Activated naive CD4-positive, alpha-beta T cell treated with anti-CD3 and anti-CD28 coated beads, Interleukin-2, amount 50 U/mL, for 72 hours (primary cell): ENCODE data around the gene EVI2B. TPM values are rescaled to one million over a fixed set of nuclear protein-coding genes. Genes with fewer than 3 reads are reported as not detected.

Source experiments
- ATAC-seq, 2 donors: fragments of 150-1000 bp; cut with Tn5 transposase; 2 replicates each; pipeline ENCODE4 v1.10.0; 2021; ENCODE audit warnings: mild to moderate bottlenecking in 2 of 2, moderate library complexity in 2 of 2
- DNase-seq, 2 donors: peaks; one replicate each; pipeline ENCODE4 v3.0.0; 2021 to 2022; ENCODE audit warnings: low spot score in 2 of 2
- H3K27ac Mint-ChIP-seq, 2 donors: one replicate each; pipeline ENCODE4 v1.8.0; 2022; ENCODE audit warnings: mild to moderate bottlenecking in 2 of 2, mixed read lengths in 2 of 2
- H3K36me3 Mint-ChIP-seq, 2 donors: one replicate each; pipeline ENCODE4 v1.8.0; 2022; ENCODE audit warnings: mixed read lengths in 2 of 2
- H3K9me3 Mint-ChIP-seq, 2 donors: one replicate each; pipeline ENCODE4 v1.8.0; 2022; ENCODE audit warnings: mixed read lengths in 2 of 2
- total RNA-seq, 2 donors: library from RNA; stranded (reverse); gene quantifications; one replicate each; pipeline ENCODE4 v1.2.3, GENCODE V29; 2022

EVI2B gene
- total RNA-seq, 2 donors from 2014 or later, result 7.4 to 16.1 TPM

DNA sequence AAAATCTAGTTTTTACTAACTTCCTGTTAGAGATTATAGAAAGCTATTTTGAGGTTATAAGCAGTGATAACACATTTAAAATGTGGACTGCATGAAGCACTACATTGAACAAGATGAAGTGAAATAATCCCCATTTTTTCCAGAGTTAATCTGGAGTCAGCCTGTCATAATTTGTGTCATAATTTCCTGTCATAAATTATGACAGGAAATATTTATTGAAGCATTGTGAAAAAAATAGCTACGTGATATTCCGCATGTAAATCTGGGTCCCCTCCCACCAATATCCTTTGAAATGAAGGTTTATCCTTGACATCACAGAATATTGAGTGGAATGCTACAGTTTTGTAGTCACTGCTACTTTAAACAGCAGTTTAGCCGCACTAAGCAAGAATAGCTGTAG is 56.9 kb downstream of the EVI2B start:
- H3K36me3 Mint-ChIP-seq, result no peaks in the 10 kb centered on the region
- DNase-seq, result no peak
- no peaks in the 10 kb centered on the region for H3K9me3 Mint-ChIP-seq
- no peak overlapping the region for H3K27ac Mint-ChIP-seq
- ATAC-seq, result no peak

- ATAC-seq, result no peak
- Mint-ChIP-seq H3K36me3 (no peaks in the 10 kb centered on the region), H3K9me3 (no peaks in the 10 kb centered on the region), H3K27ac (no peak overlapping the region)
- DNase-seq, result no peak
Measured at GRCh38 chr17:31254654-31255053, 59.2 kb downstream of the EVI2B start.

Other genes starting within 250 kb of the EVI2B start
- 10 to 100 TPM; 33.6 to 39.1 TPM for gene NF1, start 219.1 kb downstream of the EVI2B start, total RNA-seq
- under 1 TPM in 1 of 2 donors, not detected in 1; 0.12 TPM for gene OMG, start 16.8 kb downstream of the EVI2B start, total RNA-seq
- gene EVI2A, start 7.6 kb upstream of the EVI2B start, total RNA-seq, result 10 to 100 TPM; 16.3 to 22.0 TPM
- gene RAB11FIP4, start 77.6 kb upstream of the EVI2B start, total RNA-seq, result 10 to 100 TPM; 22.5 to 39.0 TPM